GM12891 (cell line): ENCODE measurements around the gene CELSR1.

Experiments used
- POLR2A ChIP-seq: IDR thresholded peaks from 2 replicates; pipeline ENCODE4 v1.6.1; 2011; ENCODE audit warnings: low read depth, low read length, control low read depth
- POLR2AphosphoS5 ChIP-seq: IDR thresholded peaks from 2 replicates; pipeline ENCODE4 v1.6.1; 2011; ENCODE audit warnings: low read depth, low read length, control low read depth
- TAF1 ChIP-seq: IDR thresholded peaks from 2 replicates; pipeline ENCODE4 v1.6.1; 2011; ENCODE audit warnings: low read depth, low read length, control low read depth

DNA sequence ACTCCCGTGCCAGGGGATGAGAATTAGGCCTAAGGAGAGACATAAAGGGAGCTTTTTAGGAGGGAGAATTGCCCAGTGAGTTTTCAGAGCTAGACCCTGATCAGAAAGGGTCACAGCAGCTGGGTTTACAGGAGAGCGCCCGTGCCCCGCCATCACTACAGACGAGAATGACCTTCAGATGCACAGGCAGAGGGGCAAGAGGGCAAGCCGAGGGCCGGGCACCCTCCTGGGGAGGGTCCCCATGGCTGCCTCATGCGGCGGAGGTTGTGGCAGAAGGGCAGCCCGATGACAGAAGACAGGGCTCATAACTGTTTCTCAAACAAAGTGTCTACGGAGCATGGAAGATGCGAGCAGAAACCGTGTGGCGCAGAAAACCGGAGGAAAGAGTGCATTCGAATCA, 129.7 kb downstream of the CELSR1 start:
- TF ChIP-seq POLR2A (no peak), TAF1 (no peak), POLR2AphosphoS5 (no peak)
